Left cardiac atrium (tissue), 4 donors: Measurements from ENCODE around the gene KEL. TPM values are rescaled to one million over a fixed set of nuclear protein-coding genes. Genes with fewer than 3 reads are reported as not detected.

Experiments
- ATAC-seq, 2 donors: fragments of 200-7000 bp; cut with Tn5 transposase; one replicate each; pipeline ENCODE4 v1.9.1; 2020; ENCODE audit warnings: mild to moderate bottlenecking in 2 of 2, moderate library complexity in 2 of 2
- DNase-seq: peaks from one replicate; pipeline ENCODE4 v3.0.0-alpha.2; 2020
- intact Hi-C, 2 donors: fragments of 100-400 bp; cut with DNase I; formaldehyde crosslinking; loops; one replicate each; pipeline versions ENCODE4 v1.14.1 to v1.15.1; 2022 to 2023
- total RNA-seq, 2 donors: library from RNA; stranded (reverse); fragmentation: NEBNext Ultra II Directional; extraction: Animal tissue kit (Norgen Biotek cat#: 25700); gene quantifications; one replicate each; pipeline ENCODE4 v1.2.1, GENCODE V29; 2021
- donor health status: DM: no; HTN: yes; CAD: no.
- donor health status: DM: no; HTN: yes; CAD: no; lungs with severe emphysema.
- donor health status: DM: yes; HTN: yes; CAD: no.
- donor health status: Dilated cardiomyopathy.

KEL gene
- total RNA-seq, 2 donors from 2014 or later: 0.15 TPM; not detected in 1

DNA sequence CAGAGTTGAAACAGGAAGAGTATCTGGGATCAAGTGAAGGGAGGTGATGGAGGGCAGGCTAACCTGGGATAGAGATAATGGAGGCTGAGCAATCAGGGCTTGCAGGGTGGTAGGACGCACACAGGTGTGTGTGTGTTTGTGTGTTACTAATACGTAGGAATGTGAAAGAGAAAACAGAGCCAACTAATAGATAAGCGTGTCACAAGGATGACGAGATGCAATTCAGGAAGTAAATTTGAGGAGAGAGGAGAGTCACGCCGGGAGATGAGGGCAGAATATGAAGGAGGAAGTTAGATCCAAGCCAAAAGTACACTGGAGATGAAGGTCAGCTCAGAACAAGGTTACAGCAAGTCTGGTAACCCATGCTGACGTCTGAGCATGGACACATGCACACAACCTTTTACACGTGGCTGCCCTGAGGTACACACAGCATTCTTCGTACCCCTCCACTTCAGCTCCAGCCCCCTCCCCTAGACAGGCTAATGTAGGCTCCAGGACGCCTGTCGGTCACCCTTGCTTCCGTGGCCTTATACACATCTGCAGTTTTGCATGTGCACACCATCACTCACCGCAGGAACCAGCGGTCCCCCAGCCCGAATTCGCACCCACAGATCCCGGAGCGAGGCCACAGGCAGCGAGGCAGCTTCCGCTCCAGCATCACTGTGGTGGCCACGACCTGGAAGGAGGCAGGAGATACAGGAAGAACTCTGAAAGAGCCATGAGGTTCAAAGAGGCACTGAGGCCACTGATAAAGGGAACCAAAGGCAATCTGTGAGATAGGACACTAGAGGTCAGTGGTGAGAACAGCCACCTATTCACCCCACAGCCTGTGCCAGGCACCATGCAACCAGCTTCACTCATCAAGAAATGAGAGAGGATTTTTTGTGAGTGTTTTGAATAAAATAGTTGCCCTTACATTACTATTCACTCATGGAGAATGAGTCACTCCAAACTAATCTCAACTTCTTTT lies 53.0 kb downstream of the KEL start:
- intact Hi-C loops: no loop called here
- peak in 1 of 2 donors; percentile 81 for ATAC-seq

DNA sequence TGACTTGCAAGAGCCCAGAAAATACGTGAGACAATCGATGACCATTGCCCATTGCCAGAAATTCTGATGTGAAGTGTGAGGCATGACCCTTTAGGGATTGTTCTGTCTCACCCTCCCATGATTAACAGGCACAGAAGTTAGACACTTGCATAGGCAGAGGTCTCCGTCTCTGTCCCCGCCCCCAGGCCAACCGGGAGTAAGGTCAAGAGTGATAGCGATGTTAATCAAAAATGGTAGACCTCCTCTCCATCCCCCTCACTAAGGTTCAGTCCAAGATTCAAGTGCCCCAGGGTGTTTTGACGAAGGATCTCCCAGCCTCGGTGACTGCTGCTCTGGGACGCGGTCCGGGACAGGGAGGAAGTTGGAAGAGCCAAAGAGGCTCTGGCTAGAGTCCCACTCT lies 53.9 kb downstream of the KEL start:
- no peak for ATAC-seq
- intact Hi-C loops: no loop called here

More for the DNA sequence above, 53.0 kb downstream of the KEL start:
- no peak for DNase-seq

DNA sequence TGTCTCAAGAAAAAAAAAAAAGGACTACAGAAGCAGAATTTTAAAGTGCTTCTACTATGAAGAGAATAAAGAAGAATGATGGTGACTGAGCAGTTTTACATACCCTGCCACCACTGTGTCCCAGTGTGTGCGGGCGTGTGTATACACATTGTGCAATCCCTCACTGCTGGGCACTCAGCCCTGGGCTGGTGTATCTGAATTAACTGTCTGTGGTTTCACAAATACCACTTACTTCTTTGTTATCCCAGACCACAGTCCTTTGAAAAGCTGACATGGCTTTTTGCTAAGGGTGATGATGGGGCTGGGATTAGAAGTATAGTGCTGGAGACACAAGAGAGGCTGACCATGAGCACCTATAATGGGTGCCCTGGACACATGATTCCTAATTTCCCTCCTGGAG lies 55.5 kb downstream of the KEL start:
- DNase-seq: no peak
- intact Hi-C loops: no loop called here
- no peak for ATAC-seq

More for the DNA sequence above, 53.9 kb downstream of the KEL start:
- DNase-seq: no peak

DNA sequence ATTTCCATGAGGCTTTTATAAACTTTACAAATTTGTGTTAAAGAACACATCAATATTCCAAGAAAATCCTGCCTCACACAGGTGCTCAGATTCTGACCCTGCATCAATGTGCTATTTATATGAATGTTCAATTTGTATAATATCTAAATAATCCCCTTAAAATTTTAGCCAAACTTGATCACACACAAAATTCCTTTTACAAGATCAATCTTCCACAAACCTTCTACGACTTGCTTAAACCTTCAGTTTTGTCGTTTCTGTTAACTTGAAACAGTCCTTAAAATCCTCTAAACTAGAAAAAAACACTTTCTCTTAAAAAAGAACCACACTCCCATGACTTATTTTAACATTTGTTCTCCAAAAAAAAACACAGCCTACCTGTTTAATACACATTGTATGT lies 56.4 kb downstream of the KEL start:
- intact Hi-C loops: no loop called here
- ATAC-seq (no peak), DNase-seq (no peak)

DNA sequence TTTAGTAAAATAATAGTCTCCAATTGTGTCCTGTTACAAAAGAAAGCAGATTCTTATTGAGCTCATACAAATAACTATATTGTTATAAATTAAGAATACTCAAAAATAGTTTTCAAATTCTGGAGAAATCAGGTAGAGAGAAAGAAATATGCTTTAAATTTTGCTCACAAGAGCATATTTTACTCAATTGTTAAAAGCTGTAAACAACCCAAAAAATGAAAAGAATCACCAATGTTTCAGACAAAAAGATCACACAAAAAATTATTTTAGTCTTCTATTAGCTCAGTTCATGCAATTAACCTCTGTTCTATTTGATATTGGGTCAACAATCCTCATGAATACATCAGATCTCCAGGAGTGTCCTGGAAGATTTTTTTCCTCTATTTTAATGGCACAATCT lies 58.0 kb downstream of the KEL start:
- ATAC-seq: no peak
- intact Hi-C loops: no loop called here
- no peak for DNase-seq

DNA sequence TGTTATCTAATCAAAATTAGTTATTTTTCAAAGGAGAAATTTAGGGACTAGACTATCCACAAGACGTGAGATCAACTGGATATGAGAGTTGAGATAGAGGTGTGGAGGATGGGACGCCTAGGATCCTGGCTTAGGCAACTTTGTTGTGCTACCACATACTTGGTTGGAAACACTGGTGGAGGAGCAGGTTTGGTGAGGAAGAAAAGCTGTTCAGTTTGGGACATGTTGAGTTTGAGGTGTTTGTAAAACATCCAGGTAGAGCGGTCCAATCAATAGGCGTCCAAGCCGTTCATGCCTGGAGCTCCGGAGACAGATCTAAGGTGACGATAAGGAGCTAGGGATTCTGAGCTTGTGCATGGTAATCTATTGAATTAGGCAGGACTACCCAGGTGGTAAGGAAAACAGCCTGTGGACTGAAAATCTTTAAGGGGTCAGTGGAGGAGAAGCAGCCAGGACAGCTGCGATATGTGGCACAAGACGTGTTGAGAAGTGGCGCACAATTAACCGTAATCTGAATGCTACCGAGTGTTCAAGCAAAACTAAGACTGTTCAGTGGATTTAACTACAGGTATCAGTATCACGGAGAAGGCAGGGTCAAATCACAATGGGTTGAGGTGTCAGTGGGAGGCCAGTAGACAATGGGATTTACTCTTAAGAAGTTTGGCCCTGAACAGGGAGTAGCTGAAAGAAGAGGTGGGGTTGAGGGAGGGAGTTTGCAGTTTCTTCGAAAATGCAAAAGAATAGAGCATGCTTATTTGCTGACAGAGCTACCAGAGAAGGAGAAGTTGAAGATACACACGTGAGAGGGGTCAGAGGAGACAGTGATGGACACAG lies 60.5 kb downstream of the KEL start:
- ATAC-seq (no peak), DNase-seq (no peak)
- intact Hi-C loops: no loop called here

DNA sequence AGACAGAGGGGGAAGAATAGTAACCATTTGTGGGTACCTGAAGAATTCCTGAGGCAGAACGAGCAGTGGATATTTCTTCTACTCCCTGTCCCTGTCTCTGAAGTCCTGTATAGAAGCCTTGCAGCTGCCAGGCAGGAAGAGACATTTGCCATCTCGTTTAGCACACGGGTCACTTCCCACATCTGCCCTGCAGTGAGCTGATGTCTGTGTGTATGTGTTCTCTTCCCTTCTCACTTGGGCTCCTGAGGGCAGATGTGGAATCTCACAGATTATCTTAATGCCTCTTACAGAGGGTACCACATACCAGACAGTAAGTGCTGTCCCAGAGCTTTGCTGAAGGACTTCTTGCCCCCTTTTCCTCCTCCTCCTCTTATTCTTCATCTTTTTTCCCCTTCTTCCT lies 62.5 kb downstream of the KEL start:
- DNase-seq (no peak), ATAC-seq (no peak)
- intact Hi-C loops: no loop called here

DNA sequence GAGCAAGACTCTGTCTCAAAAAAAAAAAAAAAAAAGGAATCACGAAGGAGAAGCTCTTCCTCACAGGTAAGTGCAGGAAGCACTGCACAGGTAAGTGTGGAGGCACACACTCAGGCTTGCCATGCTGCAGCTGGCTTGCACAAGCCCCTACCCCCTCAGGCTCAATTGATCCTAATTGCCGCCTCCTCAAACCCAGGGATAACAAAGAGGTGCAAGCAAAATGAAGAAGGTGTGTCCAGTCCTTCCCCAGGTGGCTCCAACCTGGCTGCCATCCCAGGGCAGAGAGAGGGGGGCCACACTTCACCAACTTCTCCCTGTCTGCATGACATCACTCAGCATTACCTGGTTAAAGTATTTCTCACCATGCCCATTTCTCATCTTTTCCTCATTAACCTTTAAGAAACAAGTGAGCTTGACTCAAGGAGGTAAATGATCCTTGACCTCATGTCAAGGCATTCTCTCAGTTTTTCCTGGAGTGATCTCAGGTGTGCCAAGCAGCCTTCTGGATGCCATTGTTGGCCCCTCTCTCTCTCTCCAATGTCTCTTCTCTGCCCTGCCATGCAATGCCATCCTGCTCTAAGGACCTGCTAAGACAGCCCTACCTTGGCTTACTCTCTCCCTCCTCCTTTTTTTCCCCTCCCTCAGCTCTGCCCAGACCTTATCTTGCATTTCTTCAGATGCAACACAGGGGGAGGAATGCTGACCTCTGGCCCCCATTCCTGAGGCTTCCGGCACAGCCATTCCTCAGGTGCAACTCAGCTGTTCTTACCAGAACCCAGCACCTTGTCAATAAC lies 63.6 kb downstream of the KEL start:
- ATAC-seq: no peak
- DNase-seq: no peak
- intact Hi-C loops: no loop called here

DNA sequence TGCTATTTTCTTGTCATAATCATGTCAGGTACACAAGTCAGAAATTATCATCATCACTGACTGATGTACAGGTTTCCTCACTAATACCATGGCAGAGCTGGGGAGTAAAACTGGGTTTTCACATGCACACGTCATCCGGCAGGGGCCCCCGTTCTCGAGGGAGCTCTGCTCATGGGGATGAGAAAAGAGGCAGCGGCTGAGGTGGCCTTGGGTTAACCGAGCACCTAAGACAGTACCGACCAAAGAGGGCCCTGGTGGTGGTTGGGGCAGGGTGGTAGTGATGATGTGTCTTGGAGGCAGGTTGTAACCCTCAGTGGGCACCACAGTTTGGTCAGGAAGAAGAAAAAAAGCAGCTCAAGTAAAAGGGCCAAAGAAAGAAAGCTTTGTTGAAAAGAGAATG lies 64.5 kb downstream of the KEL start:
- intact Hi-C loops: no loop called here
- DNase-seq (no peak), ATAC-seq (no peak)

DNA sequence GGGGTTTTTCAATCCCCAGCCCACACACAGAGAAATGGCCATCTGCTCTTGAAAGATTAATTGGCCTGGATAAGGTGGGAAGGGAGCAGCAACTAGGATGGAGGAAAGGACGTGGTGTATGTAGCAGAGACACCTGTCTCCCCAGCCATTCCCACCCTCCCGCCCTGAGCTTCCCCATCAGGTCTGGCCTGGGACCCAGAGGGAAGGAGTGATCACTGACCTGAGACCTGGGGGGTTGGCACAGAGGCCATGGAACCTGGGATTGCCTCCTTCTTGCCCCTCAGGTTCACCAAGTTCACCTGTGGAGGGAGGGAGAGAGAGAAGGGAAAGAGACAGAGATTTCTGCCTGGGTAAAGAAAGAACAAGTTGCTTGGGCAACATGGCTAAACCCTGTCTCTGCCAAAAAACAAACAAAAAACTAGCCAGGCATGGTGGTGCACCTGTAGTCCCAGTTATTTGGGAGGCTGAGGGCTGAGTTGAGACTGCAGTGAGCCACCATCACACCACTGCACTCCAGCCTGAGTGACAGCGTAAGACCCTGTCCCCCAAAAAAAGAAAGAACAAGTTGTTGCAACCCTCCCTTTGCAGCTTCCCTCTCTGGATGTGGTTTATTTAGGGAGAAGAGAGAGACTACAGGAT lies 65.3 kb downstream of the KEL start:
- no peak for DNase-seq

DNA sequence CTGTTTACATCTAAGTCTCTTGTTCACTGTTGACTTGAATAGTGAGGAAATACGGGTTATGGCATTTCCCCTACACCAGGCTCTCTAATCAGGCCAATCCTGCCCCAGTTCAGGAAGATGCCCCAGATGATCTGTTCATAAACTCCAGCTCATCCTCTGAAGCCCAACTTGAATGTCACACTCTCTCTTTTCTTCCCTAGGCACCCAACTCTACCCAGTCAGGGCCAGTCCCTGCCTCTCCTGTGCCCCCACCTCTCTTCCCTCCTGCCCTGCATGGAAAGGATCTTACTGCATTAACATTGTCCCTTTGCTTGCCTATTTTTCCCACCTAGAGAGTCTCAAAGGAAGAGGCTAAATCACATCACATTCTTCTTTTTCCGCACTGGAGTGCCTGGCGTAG lies 66.0 kb downstream of the KEL start:
- DNase-seq: no peak
- intact Hi-C loops: no loop called here
- ATAC-seq: no peak

More for the DNA sequence above, 65.3 kb downstream of the KEL start:
- no peak for ATAC-seq
- intact Hi-C loops: no loop called here

DNA sequence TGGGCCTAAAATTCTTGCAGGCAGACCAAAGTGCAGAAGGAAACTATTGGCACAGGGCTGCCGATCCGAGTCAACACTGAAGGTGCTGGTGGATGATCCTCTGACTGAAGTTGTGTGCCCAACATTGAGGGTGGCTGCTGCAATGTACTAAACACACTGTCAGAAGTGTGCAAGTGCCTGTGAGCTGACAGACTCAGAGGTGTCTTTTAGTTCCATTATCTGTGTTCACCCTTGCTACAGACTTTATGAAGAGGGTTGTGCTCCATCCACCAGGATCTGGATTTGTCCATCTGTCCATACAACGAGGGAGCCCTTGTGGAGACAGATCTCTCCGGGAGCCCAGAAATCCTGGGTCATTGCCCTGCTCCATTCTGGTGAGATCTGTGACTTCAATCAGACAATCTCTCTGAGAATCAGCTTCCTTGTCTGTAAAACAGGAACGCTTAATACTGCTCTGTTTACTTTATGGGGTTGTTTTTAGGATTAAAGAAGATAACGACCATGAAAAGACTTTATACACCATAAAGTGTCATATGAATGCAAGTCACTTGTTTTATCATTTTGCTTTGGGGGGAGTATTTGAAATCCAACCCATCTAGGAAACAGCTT lies 67.1 kb downstream of the KEL start:
- ATAC-seq (no peak), DNase-seq (no peak)
- intact Hi-C loops: no loop called here

DNA sequence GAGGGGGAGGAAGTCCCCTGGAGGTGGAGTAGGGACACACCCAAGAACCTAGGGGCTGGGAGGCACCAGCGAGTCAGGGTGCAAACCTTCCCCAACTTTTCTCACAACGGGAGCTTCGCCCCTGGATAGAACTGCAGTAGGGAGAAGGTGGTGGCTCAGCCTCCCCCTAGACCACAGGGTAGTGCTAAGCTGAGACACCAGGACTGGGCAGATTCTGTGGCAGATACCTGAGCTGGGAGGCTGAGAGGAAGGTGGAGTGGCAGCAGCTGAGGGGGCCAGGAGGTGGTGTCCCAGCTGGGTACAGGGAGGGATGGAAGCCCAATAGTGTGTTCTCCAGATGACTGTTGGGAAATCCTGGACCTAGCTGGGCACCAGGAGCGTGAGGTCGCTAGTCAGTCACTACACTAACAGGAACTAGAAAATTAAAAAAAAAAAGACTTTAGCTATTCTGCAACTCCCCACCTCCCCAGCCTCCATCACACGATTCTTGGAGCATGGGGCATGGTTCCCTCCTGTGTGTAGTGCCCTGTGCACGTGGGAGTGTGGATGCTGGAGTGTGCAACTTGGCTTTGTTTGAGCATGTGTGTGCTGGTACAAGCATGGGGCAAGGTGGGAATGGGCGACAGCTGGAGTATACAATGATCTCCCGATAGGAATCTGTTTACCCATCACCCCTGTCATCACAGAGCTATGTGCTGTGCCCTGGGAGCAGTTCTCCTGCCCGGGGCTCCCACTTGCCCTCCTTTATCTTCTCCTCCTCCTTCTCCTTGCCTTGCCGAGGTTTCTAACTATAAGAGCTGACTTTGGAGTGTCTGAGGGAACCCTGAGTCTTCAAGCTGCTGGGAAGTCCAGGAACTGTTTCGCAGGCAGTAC lies 67.8 kb downstream of the KEL start:
- DNase-seq (no peak), ATAC-seq (no peak)
- intact Hi-C loops: no loop called here

DNA sequence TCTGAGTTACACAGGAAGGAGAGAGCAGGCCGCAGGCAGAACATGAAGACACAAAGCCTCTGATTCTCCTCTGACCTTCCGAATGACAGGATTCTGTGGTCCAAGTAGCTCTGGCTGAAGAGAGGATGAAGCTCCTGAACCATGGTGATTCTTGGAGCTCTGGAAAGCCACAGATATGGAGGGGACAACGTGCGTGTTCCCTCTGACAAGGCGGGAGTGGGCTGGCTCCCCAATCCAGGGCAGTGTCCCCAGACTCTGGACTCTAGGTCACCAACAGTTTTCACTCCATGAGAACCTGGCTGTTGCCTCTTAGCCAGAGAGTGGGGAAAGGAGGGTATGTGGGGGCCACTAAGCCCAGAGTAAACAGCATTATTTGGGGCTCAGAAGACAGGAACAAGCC lies 69.2 kb downstream of the KEL start:
- intact Hi-C loops: no loop called here
- ATAC-seq (no peak), DNase-seq (no peak)

DNA sequence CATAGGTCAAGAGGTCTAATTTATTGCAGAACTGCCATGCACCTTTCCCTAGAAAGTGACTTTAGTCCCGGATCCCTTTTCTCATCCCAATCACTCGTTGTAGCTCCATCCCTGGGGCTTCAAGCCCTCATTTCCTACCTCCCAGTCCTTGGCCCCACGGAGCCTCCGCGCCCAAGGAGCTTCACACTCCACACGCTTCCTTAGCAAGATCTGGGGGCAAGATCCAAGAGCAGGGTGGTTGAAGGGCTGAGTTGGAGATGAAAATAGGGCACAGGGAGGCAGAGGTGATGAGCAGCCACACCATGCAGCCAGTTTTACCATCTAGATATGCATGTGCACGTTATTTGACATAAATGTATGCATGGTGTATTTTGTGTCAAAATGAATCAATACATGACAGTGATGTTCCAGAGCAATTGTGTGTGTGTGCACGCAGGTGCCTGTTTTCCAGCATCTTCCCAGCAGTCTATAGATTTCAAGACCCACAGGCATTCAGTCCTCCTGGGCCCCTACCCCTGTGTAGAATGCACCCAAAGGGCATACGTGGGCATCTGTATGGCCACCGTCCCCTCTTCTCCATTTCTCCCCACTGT lies 70.6 kb downstream of the KEL start:
- intact Hi-C loops: no loop called here
- no peak for ATAC-seq
- DNase-seq: no peak
